HG02938 (cell line): Measurements from ENCODE around the gene CPNE6.

Source experiments
- ATAC-seq: cut with Tn5 transposase; IDR thresholded peaks from one replicate; pipeline ENCODE4 v1.9.1; 2021; ENCODE audit warnings: mild to moderate bottlenecking, moderate library complexity; ENCODE audit not compliant: unreplicated experiment

The CPNE6 gene

DNA sequence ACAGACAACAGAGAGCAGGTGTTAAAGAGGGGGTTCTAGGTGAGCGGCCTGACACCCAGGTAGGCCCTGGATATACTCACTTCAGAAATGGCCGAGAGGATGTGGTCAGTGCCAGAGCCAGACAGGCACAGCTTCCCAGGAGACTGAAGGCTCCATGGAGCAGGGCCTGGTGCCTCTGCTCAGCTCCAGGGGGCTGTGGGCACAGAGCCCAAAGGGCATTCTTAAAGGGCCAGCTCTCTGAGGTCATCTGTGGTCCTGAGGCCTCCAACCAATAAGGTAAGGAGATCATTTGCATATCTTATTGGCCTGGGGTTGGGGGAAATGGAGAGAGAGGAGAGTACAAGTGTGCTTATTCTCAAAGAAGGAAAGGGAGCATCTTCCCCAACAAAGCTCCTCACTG, 13.1 kb downstream of the CPNE6 start:
- no peak for ATAC-seq

DNA sequence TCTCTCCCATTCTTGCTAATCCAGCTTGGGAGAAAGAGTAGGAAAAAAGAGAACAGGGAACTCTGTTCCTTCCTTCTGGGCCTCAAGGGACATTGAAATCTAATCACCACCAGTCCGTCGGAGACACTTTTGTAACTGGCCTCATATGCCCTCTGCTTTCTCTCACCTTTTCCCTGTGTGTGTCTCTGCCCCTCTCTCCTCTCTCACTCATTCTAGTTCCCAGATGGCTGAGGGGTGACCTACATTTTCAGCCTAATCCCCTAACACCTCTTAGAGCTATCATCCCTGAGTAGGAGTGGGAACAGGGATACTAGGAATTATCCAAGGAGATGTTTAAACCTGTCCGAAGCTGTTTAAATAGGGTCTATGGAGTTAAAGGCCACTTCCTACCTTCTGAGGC, 13.9 kb downstream of the CPNE6 start:
- ATAC-seq, result no peak

DNA sequence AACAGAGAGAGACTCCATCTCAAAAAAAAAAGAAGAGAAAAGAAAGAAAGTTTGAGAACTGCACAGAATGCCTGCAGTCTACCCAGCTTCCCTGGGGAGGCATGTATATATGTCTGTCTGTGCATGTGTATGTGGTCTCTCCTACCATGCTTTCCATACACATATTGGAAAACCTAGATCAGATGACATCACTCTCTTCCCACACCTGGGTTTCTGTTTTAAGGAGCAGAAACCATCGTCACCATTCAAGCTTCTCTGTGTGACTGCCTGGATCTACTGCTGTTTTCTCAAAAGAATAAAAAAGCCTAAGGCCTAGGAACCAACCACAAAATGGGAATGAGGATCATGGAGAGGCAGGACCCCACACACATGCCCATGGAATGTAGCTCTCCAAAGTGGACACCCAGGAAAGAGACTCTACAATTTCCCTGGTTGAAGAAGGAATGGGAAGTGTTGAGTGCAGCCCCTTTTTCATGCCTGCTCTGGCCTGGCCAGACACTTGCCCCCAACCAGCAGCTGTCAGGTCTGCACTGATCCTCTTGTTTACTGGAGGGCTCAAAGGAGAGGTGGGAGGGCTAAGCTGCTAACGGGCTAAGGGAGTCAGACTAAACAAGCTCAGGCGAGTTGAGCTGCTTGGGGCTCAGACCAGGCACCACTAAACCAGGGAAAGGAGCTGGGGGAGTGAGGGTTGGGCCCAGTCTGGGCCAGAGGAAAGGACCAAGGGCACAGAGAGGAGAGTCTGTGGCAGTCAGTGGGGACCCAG, 15.0 kb downstream of the CPNE6 start:
- no peak for ATAC-seq

DNA sequence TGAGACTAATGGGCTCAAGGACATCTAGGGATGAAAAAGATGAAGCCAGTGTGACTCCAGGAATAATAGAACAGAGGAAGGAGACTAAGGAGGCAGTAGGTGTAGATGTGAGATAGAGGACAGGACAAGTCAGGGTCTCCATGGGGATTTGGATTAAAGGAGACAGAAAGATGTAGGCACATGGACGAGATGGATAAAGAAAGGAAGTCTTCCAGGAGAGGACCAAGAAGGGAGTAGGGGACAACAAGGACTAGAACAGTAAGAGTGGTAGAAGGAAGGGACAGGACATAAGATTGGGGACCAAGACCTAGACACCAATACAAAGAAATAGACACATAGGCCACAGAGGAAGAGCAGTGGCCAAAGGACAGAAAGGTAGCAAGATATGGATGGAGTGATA, 15.6 kb downstream of the CPNE6 start:
- no peak for ATAC-seq

DNA sequence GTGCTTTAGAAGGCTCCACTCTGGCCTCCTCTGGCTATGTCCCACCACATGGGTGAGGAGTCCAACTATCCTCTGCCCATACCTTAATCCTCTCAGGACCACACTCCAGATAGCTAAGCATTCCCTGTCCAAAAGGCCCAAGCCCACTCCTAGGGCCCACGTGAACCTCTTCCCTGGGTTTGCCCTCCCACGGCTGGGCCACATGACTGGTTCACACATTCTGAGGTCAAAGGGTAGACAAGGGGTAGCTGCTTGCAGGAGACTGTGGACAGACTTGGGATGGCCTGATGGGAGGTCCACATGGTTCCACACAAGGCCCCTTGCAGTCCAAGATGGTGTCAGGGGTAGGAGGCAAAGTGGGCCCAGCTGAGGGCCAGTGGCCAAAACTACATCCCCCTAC, 16.7 kb downstream of the CPNE6 start:
- no peak for ATAC-seq

DNA sequence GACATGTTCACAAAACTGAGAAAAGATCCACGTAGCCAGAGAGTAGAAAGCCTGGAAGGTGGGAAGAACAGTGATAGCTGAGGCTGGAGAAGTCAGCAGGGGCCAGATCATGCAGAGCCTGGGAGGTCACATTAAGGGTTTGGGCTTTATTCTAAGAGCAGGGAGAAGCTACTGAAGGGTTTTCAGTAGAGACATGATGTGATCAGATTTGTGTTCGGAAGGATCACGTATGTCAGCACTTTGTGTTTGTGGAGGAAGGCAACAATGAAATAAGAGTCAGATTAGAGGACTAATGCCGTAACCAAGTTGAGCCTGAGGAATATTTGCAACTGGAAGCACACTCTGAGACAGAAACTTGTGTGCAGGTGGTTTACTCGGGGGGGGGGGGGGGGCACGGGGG, 18.5 kb downstream of the CPNE6 start:
- ATAC-seq, result no peak

DNA sequence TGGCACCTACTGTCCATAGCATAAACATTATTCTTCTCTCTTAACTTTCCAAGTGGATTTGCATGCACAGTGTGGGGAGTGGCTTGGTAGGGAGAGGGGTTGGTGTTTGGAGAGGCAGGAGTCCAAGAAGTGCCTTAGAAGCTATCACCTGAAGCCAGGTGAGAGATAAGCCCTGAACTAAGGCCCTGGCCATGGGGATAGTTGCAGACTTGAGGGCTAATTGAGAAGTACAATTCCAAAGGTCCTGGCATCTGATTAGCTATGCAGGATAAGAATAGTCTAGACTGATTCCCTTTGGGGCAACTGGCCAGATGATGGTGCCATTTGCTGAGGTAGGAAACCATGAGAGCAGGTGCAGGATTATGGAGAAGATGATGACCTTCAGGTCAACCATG, 20.7 kb downstream of the CPNE6 start:
- ATAC-seq, result no peak

DNA sequence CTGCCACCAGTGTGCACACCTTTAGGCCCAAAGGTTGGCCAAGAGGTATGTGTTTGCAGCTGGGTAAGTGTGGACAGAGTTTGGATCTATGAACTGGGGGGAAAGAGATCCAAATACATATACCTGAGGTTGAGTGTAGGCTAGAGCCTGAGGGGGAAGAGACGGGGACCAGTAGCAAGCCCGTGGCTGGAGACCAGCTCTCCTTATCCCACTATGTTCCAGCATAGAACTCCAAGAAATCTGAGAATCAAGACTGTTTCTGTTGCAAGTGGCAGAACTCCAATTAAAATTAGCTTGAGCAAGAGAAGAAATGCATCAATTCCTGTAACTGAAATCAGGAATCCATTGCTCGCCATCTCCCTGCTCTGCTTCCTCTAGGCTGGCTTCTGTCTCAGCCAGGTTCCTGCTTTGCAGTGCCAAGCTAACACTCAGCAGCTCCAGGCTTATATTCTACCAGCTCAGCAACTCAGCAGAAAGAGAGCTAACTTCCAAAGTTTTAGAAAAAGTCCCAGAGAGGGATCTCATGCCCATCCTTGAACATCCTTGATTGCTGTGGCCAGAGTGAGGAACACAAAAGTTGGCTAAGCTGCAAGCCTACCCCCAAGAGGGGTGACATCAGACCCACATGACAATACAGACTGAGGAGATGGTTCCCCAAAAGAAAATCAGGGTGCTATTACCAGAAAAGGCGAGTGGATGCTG, 21.3 kb downstream of the CPNE6 start:
- ATAC-seq, result no peak

DNA sequence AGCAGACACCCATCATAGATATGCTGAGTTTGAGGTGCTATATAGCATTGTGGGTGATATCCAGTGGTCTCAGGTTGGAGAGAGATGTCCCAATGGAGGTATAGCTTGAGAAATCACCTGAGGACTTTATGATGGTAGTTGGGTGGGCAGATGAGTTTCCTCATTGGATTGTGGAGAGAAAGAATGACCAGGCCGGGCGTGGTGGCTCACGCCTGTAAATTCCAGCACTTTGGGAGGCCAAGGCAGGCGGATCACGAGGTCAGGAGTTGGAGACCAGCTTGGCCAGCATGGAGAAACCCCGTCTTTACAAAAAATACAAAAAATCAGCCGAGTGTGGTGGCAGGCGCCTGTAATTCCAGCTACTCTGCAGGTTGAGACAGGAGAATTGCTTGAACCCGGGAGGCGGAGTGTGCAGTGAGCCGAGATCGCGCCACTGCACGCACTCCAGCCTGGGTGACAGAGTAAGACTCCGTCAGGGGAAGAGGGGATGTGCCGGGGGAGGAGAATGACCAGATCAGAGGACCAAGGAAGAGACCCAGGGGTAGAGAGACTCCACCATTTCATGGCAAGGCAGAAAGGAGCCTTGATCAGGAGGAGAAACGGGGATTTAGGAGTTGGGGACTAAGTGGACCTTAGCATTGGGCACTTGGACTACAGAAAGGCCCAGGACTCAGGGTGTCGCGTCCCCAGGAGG, 22.0 kb downstream of the CPNE6 start:
- no peak for ATAC-seq

DNA sequence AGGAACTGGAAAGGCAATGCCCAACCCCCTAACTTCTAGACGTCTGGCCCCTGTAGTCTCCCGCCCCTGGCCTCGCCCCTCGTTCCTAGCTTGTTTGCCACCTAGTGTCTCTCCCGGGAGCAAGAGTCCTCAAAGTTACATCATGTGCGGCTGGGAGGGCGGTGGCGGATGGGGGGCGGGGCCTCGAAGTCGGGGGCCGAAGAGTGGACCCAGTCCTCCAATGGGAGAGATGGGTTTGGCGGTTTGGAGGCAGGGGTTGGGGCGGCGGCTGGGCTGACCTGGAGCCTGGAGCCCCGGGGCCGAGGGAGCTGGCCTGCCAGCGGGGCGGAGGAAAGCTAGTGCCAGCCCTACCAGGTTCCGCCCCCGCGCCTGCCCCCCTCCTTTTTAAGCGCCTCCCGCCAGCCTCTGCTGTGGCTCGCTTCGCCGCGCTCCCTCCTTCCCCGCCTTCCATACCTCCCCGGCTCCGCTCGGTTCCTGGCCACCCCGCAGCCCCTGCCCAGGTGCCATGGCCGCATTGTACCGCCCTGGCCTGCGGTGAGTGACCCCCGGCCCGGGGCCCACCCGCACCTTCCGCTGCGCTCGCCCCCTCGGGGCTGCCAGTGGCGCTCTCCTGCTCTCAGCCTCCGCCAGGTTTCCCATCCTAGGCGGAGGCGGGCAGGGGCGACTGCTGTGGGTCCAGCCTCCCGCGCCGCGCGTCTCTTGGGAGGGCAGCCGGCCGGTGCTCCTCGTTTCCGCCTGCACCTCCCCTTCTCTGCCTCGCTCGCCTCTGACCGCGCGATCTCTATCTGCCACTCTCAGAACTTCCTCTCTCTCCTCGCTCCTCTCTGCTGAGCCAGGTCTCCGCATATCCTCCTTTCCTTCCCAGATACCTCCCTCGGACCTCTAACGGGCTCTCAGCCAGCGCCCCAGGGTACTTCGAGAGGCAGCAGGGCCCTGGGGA, 22.8 kb downstream of the CPNE6 start, which contains the start of gene PCK2:
Gene PCK2, plus strand, starts transcription at position 411 of the 940 bp plus-strand sequence. Its CDS starts 95 bp downstream, at position 506.
- peak; percentile 41 for ATAC-seq

DNA sequence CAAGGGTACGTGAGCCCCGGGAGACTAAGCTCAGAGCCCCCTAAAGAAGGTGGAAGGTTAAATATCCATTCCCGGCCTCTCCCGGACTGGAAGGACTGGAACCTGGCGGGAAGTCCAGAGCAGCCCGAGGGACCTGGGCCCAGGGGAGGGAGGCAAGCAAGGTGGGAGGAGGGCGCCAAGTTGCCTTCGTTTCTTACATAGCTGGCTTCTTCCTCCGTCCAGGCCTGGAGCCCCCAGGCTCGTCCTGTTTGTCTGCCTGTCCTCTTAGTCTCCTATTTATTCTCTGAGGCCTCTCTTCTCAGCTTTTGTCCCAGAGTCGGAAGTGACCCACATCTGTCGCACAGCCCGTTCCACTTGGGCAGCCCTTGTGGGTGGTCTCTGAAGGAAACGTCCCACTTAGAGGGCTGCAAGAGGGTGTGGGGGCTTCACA, 23.5 kb downstream of the CPNE6 start:
- no peak for ATAC-seq

DNA sequence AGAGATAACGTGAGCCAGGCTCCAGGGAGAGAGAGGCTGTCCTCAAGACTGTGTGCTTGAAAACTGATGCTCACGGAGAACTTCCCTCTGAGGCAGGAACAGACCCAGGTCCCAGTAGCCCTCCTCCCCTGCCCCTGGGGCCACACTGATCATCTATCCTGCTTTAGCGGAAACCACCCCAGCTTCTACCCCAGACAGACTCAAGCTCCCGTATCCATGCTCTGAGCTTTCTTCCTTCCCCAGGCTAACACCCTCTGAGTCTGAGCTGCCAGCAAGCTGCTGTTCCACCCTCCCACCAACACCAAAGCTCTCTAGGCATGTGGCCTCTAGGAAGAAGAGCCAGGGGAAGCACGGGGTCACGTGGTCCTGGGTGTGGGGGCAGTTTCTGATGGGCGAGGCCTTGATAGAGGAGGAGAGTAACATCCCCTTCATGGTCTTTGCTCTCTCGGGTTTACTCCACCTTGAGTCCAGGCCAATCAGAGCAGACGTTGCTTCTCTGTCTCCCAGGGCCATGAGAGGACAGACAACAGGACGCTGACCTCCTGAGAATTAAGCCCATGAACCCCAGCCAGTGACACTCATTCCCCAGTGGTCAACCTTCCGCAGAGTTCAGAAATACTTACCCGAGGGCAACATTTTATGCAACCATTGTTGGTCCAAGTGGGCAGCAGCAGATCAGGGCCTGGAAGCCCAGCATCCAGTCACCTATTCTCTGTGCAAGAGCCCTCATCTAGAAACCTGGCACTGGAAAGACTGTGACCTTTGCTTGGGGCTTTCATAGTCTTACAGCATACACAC, 24.1 kb downstream of the CPNE6 start:
- ATAC-seq, result peak; percentile 74

DNA sequence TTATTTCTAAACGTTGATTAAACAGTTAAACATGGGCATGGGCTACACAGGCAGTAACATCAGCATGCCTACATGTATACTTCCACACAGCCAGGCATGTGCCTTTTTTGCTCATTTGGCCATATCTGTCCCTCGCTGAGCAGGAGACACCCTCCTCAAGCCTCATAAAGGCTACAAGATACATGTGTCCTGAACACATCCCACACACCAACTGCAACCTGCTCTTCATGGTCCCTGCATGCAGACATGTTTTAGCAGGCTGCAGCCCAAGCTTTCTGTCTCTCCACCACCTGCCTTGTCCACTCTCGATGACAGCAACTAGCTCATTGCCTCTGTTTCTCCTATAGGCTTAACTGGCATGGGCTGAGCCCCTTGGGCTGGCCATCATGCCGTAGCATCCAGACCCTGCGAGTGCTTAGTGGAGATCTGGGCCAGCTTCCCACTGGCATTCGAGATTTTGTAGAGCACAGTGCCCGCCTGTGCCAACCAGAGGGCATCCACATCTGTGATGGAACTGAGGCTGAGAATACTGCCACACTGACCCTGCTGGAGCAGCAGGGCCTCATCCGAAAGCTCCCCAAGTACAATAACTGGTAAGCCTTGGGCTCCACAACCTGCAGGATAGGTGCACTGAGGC, 25.3 kb downstream of the CPNE6 start:
- ATAC-seq, result no peak

DNA sequence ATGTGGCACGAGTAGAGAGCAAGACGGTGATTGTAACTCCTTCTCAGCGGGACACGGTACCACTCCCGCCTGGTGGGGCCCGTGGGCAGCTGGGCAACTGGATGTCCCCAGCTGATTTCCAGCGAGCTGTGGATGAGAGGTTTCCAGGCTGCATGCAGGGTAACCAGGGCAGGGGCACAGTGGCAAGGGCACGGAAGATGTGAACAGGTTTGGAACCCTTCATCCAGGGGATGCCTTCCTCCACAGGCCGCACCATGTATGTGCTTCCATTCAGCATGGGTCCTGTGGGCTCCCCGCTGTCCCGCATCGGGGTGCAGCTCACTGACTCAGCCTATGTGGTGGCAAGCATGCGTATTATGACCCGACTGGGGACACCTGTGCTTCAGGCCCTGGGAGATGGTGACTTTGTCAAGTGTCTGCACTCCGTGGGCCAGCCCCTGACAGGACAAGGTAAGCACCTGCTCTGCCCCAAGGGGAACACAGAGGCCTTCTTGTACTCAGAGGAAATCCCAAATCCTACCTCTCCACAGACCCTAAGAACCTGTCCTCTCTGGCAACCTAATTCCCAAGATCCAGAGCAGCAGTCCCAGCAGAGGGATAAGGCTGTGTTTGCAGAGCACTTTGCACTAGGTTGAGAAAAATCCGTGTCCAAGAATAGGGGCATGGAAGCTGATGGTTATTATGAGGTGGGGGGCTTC, 27.0 kb downstream of the CPNE6 start:
- no peak for ATAC-seq

DNA sequence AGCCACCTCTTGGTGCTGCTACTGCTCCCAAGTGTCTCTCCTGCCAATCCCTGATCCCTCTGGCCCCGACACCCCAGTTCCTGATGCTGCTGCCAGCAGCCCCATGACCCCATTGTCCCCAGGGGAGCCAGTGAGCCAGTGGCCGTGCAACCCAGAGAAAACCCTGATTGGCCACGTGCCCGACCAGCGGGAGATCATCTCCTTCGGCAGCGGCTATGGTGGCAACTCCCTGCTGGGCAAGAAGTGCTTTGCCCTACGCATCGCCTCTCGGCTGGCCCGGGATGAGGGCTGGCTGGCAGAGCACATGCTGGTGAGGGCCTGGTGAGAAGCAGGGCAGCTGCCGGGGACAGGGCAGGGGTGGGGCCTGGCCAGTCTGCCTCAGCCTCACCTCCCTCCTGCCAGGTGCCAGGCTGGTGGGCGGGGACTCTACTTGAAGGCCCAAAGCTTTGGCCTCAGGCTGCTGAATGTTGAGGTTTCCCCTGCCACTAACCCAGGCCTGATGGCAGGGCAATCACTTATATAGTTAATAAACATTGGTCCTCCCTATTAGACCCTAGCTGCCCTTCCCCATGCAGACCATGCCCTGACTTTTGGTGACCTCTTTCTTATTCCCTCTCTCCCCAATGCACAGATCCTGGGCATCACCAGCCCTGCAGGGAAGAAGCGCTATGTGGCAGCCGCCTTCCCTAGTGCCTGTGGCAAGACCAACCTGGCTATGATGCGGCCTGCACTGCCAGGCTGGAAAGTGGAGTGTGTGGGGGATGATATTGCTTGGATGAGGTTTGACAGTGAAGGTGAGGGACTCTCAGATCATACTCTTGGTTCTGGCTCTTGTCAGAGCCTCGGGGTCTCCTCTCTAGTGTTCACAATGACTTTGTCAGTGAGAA, 27.8 kb downstream of the CPNE6 start:
- ATAC-seq, result no peak

DNA sequence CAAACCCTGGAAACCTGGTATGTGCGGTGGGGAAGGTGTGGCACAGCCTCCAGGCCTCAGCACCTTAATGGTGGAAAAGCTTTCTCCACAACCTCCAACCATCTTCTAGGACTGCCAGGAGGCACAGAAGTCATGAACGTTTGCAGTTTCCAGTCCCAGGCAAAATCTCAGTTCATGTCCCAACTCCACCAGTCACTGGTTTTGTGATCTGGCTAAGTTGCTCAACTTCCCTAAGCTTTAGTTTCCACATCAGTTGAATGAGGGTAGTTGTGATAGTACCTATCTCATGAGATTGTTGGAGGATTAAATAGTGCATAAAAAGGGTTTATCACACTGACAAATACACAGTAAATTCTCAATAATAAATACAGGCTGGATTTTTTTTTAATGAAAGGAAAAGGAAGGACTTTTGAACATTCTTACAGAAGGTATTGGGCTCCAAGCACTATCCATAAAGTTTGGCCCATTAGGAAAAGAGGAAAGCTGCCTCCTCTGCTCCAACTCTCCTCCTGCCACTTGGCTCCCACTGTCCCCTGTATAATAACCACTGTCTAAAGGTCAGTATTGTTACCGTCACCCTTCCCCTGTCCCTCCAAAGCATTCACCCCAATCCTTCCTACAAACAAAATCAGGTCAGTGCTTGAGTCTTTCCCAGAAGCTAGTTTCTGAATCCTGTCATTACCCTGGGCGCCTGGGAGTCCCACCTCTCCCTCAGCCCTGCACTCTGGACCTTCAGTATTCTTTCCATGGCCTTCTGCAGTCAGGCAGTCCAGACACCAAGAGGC, 29.0 kb downstream of the CPNE6 start:
- no peak for ATAC-seq

DNA sequence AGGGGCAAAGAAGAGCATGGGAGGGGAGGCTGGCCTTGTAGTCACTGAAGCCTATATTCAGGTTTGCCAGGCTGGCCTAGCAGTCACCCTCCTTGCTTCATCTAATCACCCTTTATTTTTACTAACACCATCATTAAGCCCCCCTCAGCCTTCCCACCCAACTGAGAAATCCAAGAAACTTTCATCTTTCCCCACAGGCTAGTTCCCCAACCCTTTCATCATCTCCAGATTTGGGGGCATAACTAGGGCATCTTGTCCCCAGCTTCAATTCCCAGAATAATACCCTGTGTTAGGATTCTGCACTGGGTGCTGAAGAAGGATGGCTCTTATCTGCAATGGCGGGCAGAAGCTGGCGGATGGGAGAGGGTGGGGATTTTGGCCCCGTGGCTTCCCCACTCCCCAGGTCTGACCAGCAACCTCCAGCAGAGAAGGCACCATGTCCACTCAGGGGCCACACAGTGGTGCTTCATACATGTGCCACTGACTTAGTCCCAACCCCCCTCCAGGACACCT, 29.7 kb downstream of the CPNE6 start:
- ATAC-seq, result no peak
